Cardiac ventricle fibroblast (primary cell): Measurements from ENCODE around the gene HOXC13. TPM values are rescaled to one million over a fixed set of nuclear protein-coding genes. Genes with fewer than 3 reads are reported as not detected.

ENCODE experiments used
- total RNA-seq: library from RNA; depleted of rRNA; stranded (reverse); fragments of >200 nt; gene quantifications from 2 replicates; pipeline ENCODE4 v1.2.3, GENCODE V29; 2015

The HOXC13 gene, protein sequence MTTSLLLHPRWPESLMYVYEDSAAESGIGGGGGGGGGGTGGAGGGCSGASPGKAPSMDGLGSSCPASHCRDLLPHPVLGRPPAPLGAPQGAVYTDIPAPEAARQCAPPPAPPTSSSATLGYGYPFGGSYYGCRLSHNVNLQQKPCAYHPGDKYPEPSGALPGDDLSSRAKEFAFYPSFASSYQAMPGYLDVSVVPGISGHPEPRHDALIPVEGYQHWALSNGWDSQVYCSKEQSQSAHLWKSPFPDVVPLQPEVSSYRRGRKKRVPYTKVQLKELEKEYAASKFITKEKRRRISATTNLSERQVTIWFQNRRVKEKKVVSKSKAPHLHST
- total RNA-seq: not detected in 2 replicates

DNA sequence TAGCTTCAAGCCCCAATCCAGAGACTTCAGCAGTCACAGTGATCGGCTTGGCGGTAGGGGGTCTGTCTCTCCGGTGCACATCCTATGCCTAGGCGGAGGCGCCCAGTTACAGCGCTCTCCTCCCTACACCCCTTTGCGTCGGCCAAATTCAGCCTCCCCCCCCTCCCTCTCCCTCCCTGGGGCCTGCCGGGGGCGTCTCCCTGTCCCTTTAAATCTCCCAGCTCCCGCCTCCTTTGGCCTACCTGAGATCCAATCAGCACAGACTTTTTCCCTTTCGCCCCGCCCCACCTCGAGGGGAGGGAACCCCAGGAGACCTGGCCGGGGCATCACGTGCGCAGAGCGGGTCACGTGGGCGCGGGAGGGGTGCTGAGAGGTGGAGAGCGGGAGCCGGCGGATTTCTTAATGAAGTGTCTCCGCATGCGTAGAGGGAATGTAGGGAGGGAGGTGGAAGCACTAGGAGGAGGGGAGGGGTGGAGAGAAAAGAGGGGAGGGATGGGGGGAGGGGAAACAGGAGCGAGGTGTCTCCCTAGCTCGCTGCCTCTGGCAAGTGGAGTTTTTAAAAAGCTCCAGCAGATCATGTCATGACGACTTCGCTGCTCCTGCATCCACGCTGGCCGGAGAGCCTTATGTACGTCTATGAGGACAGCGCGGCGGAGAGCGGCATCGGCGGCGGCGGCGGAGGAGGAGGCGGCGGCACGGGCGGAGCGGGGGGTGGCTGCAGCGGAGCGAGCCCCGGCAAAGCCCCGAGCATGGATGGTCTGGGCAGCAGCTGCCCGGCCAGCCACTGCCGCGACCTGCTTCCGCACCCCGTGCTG lies at the start of gene HOXC13:
HOXC13 (plus strand) TSS at position 506 of the 815 bp plus-strand sequence; CDS start at position 582, 76 bp downstream.

DNA sequence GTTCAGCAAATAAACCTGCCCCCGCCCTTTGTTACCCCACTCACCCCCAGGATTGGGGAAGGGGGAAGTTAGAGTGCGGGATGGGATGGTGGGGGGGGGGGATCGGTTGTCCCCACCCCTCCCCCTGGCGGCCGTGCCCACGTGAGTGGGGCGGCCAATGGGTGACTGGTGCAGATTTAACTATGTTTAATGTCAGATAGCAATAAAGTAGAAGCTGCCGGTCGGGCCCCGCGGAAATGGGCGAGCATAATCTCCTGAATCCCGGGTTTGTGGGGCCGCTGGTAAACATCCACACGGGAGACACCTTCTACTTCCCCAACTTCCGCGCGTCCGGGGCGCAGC lies 16.0 kb downstream of the HOXC13 start, which contains the start of gene HOXC12:
HOXC12 (plus strand) TSS at position 210 of the 342 bp plus-strand sequence; CDS start at position 237, 27 bp downstream.

DNA sequence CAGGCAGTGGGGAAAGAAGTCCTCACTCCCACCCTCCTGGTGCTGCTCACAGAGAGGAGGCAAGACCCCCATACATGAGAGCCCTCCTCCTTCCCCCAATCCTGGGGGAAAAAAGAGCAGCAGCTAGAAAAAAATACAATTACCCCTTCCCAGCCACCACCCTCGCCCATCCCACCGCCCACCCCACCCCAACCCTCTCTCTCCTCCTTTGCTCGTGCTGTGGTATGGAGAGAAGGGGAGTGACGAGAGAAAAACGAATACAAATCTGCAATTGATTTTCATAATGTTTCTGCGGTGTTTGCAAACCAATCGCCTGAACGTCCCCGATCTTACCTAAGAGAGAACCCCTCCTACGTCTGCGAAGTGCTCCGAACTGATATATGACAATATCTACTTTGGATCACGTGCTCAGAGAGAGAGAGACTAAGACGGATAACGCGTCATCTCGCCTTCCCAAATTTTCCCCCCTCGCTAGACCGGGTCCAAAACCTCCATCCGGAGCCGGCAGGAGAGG lies 34.1 kb downstream of the HOXC13 start, which contains the start of gene HOXC11:
HOXC11 (plus strand) TSS at position 405 of the 514 bp plus-strand sequence. CDS start 116 bp downstream, outside the sequence.

DNA sequence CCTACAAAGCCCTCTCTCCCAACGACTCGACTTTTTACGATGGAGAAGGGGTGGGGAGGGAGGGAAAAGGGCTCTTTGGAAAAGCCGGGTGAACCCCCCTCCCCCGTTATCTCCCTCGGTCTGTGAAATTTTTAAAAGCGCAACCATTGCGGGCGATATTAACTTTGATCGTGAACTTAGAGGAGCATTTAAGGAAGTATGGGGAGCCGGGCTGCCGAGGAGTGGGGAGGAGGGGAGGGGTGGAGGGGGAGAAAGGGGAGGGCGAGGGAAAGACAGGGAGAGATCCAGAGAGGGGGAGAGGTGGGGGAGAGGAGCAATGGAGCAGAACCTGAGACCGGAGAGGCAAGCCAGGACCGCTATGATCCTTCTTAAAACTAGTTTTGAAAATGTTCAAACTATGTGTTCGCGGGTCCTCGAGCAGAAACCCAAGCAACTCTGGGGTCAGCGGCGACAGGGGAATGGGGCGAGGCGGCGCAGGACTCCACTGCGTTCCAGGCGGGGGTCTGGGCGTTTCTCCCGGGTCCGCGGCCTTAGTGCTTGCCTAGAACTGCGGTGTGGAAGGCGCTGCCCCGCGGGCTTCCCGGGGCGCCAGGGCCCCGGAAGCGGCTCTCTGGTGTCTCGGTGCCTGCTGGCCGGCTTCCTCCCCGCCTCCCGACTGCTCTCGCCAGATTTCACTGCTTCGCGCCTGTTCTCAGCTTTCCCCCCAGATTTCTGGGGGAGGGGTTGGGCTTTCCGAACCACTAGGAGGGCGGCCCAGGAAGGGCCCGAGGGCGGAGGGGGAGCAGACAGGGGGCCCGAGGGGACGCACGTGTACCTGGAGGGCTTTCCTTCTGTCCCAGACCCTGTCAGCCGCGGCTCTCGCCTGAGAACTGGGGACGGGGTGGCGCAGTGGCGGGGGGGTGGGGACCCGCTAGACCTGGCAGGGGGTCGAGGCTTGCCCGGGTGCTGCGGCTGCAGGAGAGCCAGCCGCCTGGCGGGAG lies 35.7 kb downstream of the HOXC13 start, which contains the start of gene HOTAIR:
HOTAIR (minus strand) TSS at position 871 of the 980 bp plus-strand sequence.

DNA sequence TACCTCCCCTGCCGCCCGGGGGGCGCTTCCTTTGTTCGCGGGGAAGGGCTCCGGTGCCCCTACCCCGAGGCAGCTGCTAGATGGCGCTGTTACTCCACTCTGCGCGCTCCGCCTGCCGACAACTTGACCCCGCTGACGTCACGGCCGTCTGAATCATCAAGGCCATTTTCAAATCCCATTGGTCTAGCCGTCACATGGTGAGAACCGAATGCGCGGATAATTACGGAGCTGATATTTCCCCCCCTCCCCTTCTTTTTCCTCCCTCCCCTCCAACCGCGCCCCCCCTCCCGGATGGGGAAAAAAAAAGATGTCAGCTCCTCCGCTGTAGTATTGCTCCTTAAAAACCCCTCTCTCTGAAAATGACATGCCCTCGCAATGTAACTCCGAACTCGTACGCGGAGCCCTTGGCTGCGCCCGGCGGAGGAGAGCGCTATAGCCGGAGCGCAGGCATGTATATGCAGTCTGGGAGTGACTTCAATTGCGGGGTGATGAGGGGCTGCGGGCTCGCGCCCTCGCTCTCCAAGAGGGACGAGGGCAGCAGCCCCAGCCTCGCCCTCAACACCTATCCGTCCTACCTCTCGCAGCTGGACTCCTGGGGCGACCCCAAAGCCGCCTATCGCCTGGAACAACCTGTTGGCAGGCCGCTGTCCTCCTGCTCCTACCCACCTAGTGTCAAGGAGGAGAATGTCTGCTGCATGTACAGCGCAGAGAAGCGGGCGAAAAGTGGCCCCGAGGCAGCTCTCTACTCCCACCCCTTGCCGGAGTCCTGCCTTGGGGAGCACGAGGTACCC lies 46.5 kb downstream of the HOXC13 start, which contains the start of gene HOXC10:
HOXC10 (plus strand) TSS at position 246 of the 791 bp plus-strand sequence; CDS start at position 360, 114 bp downstream.

Other genes with a start within 250 kb of the HOXC13 start
- 104 and 116 TPM in 2 replicates for gene CALCOCO1, start 211.4 kb upstream of the HOXC13 start, total RNA-seq
- gene CISTR, start 186.9 kb upstream of the HOXC13 start, total RNA-seq: not detected in 2 replicates
- not detected in 2 replicates for gene HOXC12, start 16.1 kb downstream of the HOXC13 start, total RNA-seq
- not detected in 2 replicates for gene HOXC11, start 34.3 kb downstream of the HOXC13 start, total RNA-seq
- gene HOTAIR, start 36.1 kb downstream of the HOXC13 start, total RNA-seq: not detected in 2 replicates
- gene HOXC10, start 46.3 kb downstream of the HOXC13 start, total RNA-seq: not detected in 2 replicates
- not detected in 2 replicates for gene HOXC9, start 61.3 kb downstream of the HOXC13 start, total RNA-seq
- not detected in 2 replicates for gene HOXC8, start 70.2 kb downstream of the HOXC13 start, total RNA-seq
- not detected in 2 replicates for gene HOXC6, start 89.6 kb downstream of the HOXC13 start, total RNA-seq
- gene HOXC5, start 94.2 kb downstream of the HOXC13 start, total RNA-seq: not detected in 2 replicates
- gene HOXC4, start 115.0 kb downstream of the HOXC13 start, total RNA-seq: 0.05 TPM in 1 of 2 replicates, not detected in the other